ENCODE results near the gene BUD23.
A peak's percentile ranks its signal among the peaks of the same experiment; 100 is the strongest.

DNA sequence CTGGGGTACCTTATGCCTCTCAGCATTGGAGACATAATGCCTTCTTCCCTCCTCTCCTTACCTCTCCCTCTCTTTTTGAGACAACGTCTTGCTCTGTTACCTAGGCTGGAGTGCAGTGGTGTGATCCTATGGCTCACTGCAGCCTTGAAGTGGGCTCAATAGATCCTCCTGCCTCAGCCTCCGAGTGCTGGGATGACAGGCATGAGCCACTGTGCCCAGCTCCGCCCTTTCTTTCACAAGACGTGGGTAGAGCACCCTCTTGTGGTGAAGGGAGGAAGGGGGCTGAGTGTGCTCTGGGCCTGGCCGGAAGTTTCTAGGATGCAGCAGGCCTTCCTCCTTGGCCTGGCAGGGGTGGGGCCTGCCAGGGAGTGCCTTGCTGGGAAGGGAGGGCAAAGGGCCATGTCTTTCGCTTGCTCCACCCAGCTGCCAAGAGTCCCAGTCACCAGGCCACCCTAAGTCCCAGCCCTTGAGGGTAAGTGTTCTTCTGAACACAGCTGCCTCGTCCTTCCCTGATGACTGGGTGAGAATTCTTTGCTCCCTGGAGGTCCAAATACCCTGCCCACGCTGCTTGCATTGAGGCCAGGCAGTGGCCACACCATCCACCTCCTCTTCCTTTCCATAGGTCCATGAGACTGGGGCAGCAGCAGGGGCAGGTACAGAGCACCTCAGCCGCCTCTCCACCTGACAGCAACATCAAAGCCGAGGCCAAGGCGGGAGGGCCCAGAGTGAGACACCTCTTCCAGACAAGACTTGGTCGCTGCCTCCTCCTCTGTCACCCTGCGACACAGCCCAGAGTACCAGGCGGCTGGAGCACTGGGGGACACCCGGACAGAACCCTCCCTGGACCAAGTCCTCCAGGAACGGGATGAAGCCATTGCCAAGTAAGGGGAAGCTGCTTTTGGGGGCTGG lies 51.5 kb downstream of the BUD23 start:
- TF ChIP-seq, protein P1, sequence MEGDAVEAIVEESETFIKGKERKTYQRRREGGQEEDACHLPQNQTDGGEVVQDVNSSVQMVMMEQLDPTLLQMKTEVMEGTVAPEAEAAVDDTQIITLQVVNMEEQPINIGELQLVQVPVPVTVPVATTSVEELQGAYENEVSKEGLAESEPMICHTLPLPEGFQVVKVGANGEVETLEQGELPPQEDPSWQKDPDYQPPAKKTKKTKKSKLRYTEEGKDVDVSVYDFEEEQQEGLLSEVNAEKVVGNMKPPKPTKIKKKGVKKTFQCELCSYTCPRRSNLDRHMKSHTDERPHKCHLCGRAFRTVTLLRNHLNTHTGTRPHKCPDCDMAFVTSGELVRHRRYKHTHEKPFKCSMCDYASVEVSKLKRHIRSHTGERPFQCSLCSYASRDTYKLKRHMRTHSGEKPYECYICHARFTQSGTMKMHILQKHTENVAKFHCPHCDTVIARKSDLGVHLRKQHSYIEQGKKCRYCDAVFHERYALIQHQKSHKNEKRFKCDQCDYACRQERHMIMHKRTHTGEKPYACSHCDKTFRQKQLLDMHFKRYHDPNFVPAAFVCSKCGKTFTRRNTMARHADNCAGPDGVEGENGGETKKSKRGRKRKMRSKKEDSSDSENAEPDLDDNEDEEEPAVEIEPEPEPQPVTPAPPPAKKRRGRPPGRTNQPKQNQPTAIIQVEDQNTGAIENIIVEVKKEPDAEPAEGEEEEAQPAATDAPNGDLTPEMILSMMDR (IDR thresholded peaks at IDR 0.05; ENCODE audit: extremely low read depth in 1 of 2, insufficient read depth in 1 of 2, low read depth in 1 of 2, low read length in 2 of 2): peak; percentile 81 to 88
- TF ChIP-seq EZH2 (IDR thresholded peaks at IDR 0.05; ENCODE audit: borderline replicate concordance, low read depth, low read length, severe bottlenecking): no peak

Measured in endothelial cell of umbilical vein (primary cell).